Ovary (tissue), 3 donors: ENCODE measurements around the gene ZNF385A.

Experiments used
- CTCF ChIP-seq, 3 donors: fragments of 450-650 bp in 2 of 3; fragments of 200-600 bp in 1 of 3; IDR thresholded peaks; one replicate each; pipeline versions ENCODE4 v1.5.1 to v1.8.0; 2016 to 2022; ENCODE audit warnings: antibody characterized with exemption in 3 of 3, mild to moderate bottlenecking in 1 of 3
- POLR2A ChIP-seq: fragments of 450-650 bp; IDR thresholded peaks from one replicate; pipeline ENCODE4 v1.6.1; 2017; ENCODE audit warnings: antibody characterized with exemption, mild to moderate bottlenecking, moderate library complexity
- donor health status: DM: no; HTN: no; CAD: no.

- no peak for TF ChIP-seq CTCF (IDR thresholded peaks at IDR 0.05)
- no peak for TF ChIP-seq POLR2A
Measured at GRCh38 chr12:54418441-54419087, 34.0 kb upstream of the ZNF385A start.
